Smooth muscle cell (in vitro differentiated cells): ENCODE results near the gene GLO1. TPM values are rescaled to one million over a fixed set of nuclear protein-coding genes. Genes with fewer than 3 reads are reported as not detected.

Experiments used
- DNase-seq: peaks from one replicate; lab custom pipeline; 2025; ENCODE audit not compliant: unreplicated experiment; lab: John Stamatoyannopoulos, UW
- H2AFZ ChIP-seq: fragments of 200-600 bp; sonication (generic); 2 replicates; pipeline ENCODE4 v1.6.0; 2016; ENCODE audit warnings: antibody characterized with exemption, low read depth, mild to moderate bottlenecking
- H3F3A ChIP-seq: fragments of 200-600 bp; sonication (generic); 2 replicates; pipeline ENCODE4 v1.6.0; 2017; ENCODE audit warnings: antibody characterized with exemption, low read depth
- H3K27ac ChIP-seq: fragments of 200-600 bp; sonication (generic); 2 replicates; pipeline ENCODE4 v1.5.1; 2016; ENCODE audit warnings: low read depth, mild to moderate bottlenecking
- H3K27me3 ChIP-seq: fragments of 200-600 bp; sonication (generic); 2 replicates; pipeline ENCODE4 v1.6.1; 2016; ENCODE audit warnings: low read depth, mild to moderate bottlenecking
- H3K36me3 ChIP-seq: fragments of 200-600 bp; sonication (generic); 2 replicates; pipeline ENCODE4 v1.5.1; 2016; ENCODE audit warnings: low read depth
- H3K4me1 ChIP-seq: fragments of 200-600 bp; sonication (generic); 2 replicates; pipeline ENCODE4 v1.5.1; 2016; ENCODE audit warnings: low read depth
- H3K4me2 ChIP-seq: fragments of 200-600 bp; sonication (generic); 2 replicates; pipeline ENCODE4 v1.6.0; 2016; ENCODE audit warnings: mild to moderate bottlenecking
- H3K4me3 ChIP-seq: fragments of 200-600 bp; sonication (generic); 2 replicates; pipeline ENCODE4 v1.5.1; 2016; ENCODE audit warnings: mild to moderate bottlenecking
- H3K79me2 ChIP-seq: fragments of 200-600 bp; sonication (generic); 2 replicates; pipeline ENCODE4 v1.6.0; 2016; ENCODE audit warnings: low read depth, mild to moderate bottlenecking
- H3K9ac ChIP-seq: fragments of 200-600 bp; sonication (generic); 2 replicates; pipeline ENCODE4 v1.6.0; 2016; ENCODE audit warnings: low read depth
- H3K9me3 ChIP-seq: fragments of 200-600 bp; sonication (generic); replicated peaks from 2 replicates; pipeline ENCODE4 v1.5.1; 2016; ENCODE audit warnings: low read depth
- H4K20me1 ChIP-seq: fragments of 200-600 bp; sonication (generic); 2 replicates; pipeline ENCODE4 v1.6.0; 2016; ENCODE audit warnings: low read depth
- CTCF ChIP-seq: fragments of 200-600 bp; sonication (generic); IDR thresholded peaks from 2 replicates; pipeline ENCODE4 v1.5.1; 2017; ENCODE audit warnings: borderline replicate concordance, mild to moderate bottlenecking, antibody characterized with exemption; ENCODE audit not compliant: insufficient read depth, poor library complexity, severe bottlenecking
- WGBS: methylation state at CpG from one replicate; pipeline ENCODE4 v1.1.7; 2016; ENCODE audit warnings: low lambda C conversion rate; 5-methylcytosine and 5-hydroxymethylcytosine counted together
- polyA plus RNA-seq: library from polyadenylated mRNA; unstranded; fragments of >200 nt; fragmentation: Nextera tagmentation; extraction: Ambion mirVana; gene quantifications from 2 replicates; pipeline ENCODE4 v1.2.1, GENCODE V29; 2016
- total RNA-seq: library from RNA; depleted of rRNA; stranded (reverse); fragments of >200 nt; gene quantifications from 2 replicates; pipeline ENCODE4 v1.2.3, GENCODE V29; 2014

The GLO1 gene
- total and polyA plus RNA-seq, 2 experiments from 2014 or later = 147 to 204 TPM

- no peak for DNase-seq
- Histone ChIP-seq H3K27ac (no peak overlapping the region), H3F3A (no peaks in the 10 kb centered on the region), H3K36me3 (no peaks in the 10 kb centered on the region), H3K9ac (no peak overlapping the region), H3K9me3 (no peaks in the 10 kb centered on the region), H3K4me1 (no peaks in the 10 kb centered on the region), H3K79me2 (no peaks in the 10 kb centered on the region), H4K20me1 (no peaks in the 10 kb centered on the region), H3K4me2 (no peak overlapping the region), H3K27me3 (no peaks in the 10 kb centered on the region), H2AFZ (no peak overlapping the region), H3K4me3 (no peak overlapping the region)
- TF ChIP-seq CTCF = no peak
- WGBS = 93% methylated on average over 26 of the region's 26 CpGs
Measured at GRCh38 chr6:38722727-38723334, 19.9 kb upstream of the GLO1 start.

DNA sequence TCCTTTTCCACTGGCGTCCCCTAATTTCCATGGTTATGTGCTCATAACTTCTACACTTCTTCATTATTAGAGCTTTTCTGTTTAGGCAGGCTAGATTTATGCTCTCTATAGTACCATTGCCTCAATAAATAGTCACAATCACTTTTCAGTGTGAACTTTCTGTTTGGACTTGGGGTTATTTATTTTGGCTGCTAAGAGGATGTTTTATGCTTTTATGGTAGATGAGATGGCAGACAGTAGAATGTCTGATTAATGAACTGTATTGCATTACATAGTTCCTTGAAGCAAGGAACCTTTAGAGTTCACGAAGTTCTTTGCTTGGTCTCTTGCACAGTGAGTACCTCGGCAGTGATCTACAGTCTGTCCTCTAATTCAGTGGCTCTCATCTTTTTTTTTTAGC, 19.1 kb upstream of the GLO1 start:
- 85% methylated on average over 3 of the region's 3 CpGs for WGBS
- no peak for DNase-seq
- H3K4me2 ChIP-seq = no peak overlapping the region
- no peaks in the 10 kb centered on the region for H3K4me1 ChIP-seq
- H3K27ac ChIP-seq = no peak overlapping the region
- no peaks in the 10 kb centered on the region for H3K27me3 ChIP-seq
- H3K4me3 ChIP-seq = no peak overlapping the region
- no peaks in the 10 kb centered on the region for H3K79me2 ChIP-seq
- TF ChIP-seq CTCF = no peak
- H2AFZ ChIP-seq = no peak overlapping the region
- no peaks in the 10 kb centered on the region for H3K9me3 ChIP-seq
- H3F3A ChIP-seq = no peaks in the 10 kb centered on the region
- no peaks in the 10 kb centered on the region for H4K20me1 ChIP-seq
- H3K36me3 ChIP-seq = no peaks in the 10 kb centered on the region
- no peak overlapping the region for H3K9ac ChIP-seq

DNA sequence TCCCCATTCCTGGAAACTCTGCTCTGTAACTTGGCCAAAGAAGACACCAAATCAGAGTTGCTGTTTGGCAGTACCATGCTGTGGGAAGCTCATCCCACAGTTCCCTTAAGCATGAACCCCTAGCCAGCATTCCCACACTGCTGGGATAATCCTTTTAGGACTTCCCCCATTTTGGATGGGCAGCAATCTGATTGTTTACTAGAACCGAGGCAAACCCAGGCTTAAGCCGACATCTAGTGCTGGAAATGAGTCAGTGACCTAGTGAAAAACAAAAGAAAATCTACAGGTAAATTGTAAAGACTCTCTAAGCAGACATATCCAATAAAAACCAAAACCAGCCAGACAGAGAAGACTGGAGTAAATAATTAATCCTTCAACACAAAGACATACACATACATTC, 17.4 kb upstream of the GLO1 start:
- Histone ChIP-seq H3K27me3 (no peaks in the 10 kb centered on the region), H4K20me1 (no peaks in the 10 kb centered on the region), H3K4me1 (no peaks in the 10 kb centered on the region), H3K4me3 (no peak overlapping the region), H3K27ac (no peak overlapping the region), H3K4me2 (no peak overlapping the region), H3K9ac (no peak overlapping the region), H3K9me3 (no peaks in the 10 kb centered on the region), H3K36me3 (no peaks in the 10 kb centered on the region), H3F3A (no peaks in the 10 kb centered on the region), H2AFZ (no peak overlapping the region), H3K79me2 (no peaks in the 10 kb centered on the region)
- no peak for DNase-seq
- 24% methylated on average over 2 of the region's 2 CpGs for WGBS
- no peak for TF ChIP-seq CTCF

DNA sequence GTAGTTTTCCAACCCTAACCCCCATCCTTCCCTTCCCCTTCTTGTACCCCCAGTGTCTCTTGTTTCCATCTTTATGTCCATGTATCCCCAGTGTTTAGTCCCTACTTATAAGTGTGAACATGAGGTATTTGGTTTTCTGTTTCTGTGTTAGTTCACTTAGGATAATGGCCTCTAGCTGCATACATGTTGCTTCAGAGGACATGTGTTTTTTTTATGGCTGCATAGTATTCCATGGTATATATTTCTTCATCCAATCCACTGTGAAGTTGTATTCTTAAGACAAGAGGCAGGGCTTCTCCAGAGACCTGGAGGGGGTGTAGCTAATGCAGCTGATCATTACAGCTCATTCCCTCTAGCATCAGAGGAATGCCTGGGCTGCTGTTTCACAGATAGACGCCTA, 16.4 kb upstream of the GLO1 start:
- Histone ChIP-seq H3K79me2 (no peaks in the 10 kb centered on the region), H3K4me3 (no peak overlapping the region), H3F3A (no peaks in the 10 kb centered on the region), H3K9ac (no peak overlapping the region), H3K4me2 (no peak overlapping the region), H3K27ac (no peak overlapping the region), H3K9me3 (no peaks in the 10 kb centered on the region), H3K27me3 (no peaks in the 10 kb centered on the region), H3K4me1 (no peaks in the 10 kb centered on the region), H3K36me3 (no peaks in the 10 kb centered on the region), H2AFZ (no peak overlapping the region), H4K20me1 (no peaks in the 10 kb centered on the region)
- no peak for DNase-seq
- TF ChIP-seq CTCF = no peak
- WGBS = 89% methylated on average over 1 of the region's 1 CpG
